Hematopoietic multipotent progenitor cell treated with erythropoietin and hydrocortisone succinate and interleukin-3 and kit ligand, for 8 days (in vitro differentiated cells): ENCODE data around the gene LVRN.
"Not testable (repeated sequence)": the region's sequence is repeated elsewhere in the genome, so short reads cannot be mapped to it uniquely, and the experiment has no call there.

Experiments
- DNase-seq: peaks from one replicate; pipeline ENCODE4 v3.0.0-alpha.2; 2015

LVRN gene

GRCh38 chr5:115962239-115962564, at the start of gene LVRN:
Gene LVRN (plus strand): TSS chr5:115962475. CDS start chr5:115962618, 143 bp downstream.
- no peak for DNase-seq

- DNase-seq = not testable (repeated sequence)
Measured at GRCh38 chr5:115913623-115914400, 48.5 kb upstream of the LVRN start.

GRCh38 chr5:115920171-115920725, 42.0 kb upstream of the LVRN start:
- DNase-seq = no peak

GRCh38 chr5:115928578-115929407, 33.5 kb upstream of the LVRN start:
- DNase-seq = not testable (repeated sequence)

GRCh38 chr5:115930171-115930570, 32.1 kb upstream of the LVRN start:
- not testable (repeated sequence) for DNase-seq

GRCh38 chr5:115930630-115931337, 31.5 kb upstream of the LVRN start:
- no peak for DNase-seq

- DNase-seq = no peak
Measured at GRCh38 chr5:115932991-115933390, 29.3 kb upstream of the LVRN start.

GRCh38 chr5:115934388-115934974, 27.8 kb upstream of the LVRN start:
- DNase-seq = no peak

GRCh38 chr5:115936031-115936430, 26.2 kb upstream of the LVRN start:
- DNase-seq = no peak

GRCh38 chr5:115939059-115939458, 23.2 kb upstream of the LVRN start:
- DNase-seq = no peak

GRCh38 chr5:115940080-115940810, 22.0 kb upstream of the LVRN start:
- no peak for DNase-seq

- DNase-seq = no peak
Measured at GRCh38 chr5:115941051-115941675, 21.1 kb upstream of the LVRN start.

- DNase-seq = no peak
Measured at GRCh38 chr5:115944501-115944900, 17.8 kb upstream of the LVRN start.

GRCh38 chr5:115946655-115947054, 15.6 kb upstream of the LVRN start:
- DNase-seq = no peak

GRCh38 chr5:115947260-115947659, 15.0 kb upstream of the LVRN start:
- no peak for DNase-seq

- no peak for DNase-seq
Measured at GRCh38 chr5:115948091-115948534, 14.2 kb upstream of the LVRN start.

- no peak for DNase-seq
Measured at GRCh38 chr5:115949096-115949495, 13.2 kb upstream of the LVRN start.

GRCh38 chr5:115952588-115952987, 9.7 kb upstream of the LVRN start:
- DNase-seq = no peak

GRCh38 chr5:115954144-115954543, 8.1 kb upstream of the LVRN start:
- no peak for DNase-seq

GRCh38 chr5:115956957-115957356, 5.3 kb upstream of the LVRN start:
- no peak for DNase-seq
